ENCODE data around the gene GATAD2B.

- TF ChIP-seq CTCF (IDR thresholded peaks at IDR 0.05 in 8 of 11, conservative IDR thresholded peaks at IDR 0.05 in 3 of 11) (peak in 8 of 11 experiments; percentile 23 to 62 (median 40)), POLR2A (IDR thresholded peaks at IDR 0.05) (peak; percentile 66 to 90 (median 90))
These were observed 139.3 kb downstream of the GATAD2B start for GRCh38 chr1:153783233-153784190.
